ENCODE results near the gene DLGAP4.

Gene DLGAP4

GRCh38 chr20:36308353-36308752 lies 2.2 kb downstream of the DLGAP4 start:
- DNase-seq, result no peak

- DNase-seq, result no peak
These were observed 2.8 kb downstream of the DLGAP4 start for GRCh38 chr20:36308986-36309385.

DNA sequence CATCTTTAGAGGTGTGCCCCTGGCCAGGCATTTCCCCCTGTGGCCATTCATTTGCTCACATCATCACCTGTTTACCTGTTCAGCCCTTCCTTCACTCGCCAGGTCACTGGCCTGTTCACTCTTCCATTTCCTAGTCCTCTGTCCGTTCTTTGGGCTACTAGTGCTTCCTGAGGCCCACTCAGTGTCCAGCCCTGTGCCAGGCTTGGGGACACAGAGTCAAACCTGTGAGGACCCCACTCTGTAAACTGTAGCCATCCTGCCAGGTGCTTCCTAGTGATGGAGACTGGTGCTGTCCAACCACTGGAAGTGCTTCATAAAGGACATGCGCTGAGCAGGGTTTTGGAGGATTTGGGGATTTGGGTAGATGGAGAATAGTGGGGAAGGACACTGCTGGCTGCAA lies 3.5 kb downstream of the DLGAP4 start:
- no peak for DNase-seq

- DNase-seq, result no peak
These were observed 4.3 kb downstream of the DLGAP4 start for GRCh38 chr20:36310215-36310981.

DNA sequence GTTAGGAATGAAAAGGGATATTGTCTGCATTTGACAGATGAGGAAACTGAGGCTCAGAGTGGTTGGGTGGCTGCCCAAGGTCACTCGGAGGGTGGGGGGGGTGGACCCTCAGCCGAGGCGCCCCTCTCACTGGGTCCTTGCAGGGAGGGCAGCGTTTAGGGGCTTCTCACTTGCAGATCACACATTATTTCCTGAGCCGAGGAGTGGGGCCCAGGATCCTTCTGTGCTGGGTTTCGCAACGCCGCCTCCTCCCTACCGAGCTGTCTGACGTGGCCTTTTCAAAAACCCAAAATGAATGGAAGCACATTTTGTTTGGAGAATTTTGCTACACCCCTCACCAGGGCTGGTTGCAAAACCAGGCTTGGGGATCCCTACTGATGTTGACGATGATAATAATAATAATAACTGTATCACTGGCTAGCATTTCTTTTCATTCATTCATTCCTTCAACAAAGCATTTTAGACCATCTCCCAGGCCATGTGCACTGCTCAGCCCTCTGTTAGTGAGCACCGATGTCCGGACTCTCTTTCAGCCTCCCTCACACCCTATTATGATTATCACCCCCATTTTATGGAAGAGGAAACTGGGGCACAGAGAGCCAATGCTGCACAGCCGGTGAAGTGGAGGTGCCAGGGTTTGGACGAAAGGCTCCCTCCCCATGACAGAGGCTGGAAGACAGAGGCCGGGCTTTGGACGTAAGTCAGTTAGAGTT lies 5.2 kb downstream of the DLGAP4 start:
- no peak for DNase-seq

DNA sequence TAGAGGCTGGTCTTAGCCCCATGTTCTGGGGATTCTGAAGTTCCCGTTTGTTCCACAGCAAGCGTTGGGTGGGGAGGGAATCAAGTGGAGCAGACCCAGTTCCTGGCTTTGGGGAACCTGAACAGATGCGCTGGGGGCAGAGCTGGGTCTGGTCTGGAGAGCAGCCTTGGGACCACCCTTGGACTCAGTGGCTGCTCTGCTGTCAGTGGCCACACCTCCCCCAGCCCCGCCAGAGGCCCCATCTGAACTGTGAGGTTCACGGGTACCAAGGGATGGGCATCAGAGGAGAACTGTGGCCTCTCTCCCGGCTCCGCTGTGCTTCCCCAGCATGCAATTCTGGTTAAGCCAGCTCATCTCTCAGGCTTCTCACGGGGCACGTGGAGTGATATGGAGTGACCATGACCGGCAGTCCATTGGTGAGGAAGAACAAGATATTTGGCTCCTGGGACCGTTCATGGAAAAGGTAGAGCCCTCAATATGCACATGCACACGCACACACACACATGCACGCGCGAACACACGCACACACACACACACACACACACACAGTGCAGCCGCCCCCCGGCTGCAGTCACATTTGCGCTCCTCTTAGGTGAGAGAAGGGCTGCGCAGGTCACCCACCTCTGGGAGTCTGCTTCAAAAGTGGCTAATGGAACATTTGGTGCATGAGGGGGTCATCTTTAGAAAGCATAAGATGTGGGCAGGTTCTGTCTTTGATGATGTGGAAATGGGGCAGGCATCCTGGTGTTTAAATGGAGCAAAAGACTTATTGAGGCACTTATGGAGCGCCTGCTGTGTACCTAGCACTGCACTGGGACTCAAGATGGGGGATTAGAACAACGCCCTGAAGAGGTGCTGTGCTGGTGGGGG lies 6.0 kb downstream of the DLGAP4 start:
- peak; percentile 17 for DNase-seq

DNA sequence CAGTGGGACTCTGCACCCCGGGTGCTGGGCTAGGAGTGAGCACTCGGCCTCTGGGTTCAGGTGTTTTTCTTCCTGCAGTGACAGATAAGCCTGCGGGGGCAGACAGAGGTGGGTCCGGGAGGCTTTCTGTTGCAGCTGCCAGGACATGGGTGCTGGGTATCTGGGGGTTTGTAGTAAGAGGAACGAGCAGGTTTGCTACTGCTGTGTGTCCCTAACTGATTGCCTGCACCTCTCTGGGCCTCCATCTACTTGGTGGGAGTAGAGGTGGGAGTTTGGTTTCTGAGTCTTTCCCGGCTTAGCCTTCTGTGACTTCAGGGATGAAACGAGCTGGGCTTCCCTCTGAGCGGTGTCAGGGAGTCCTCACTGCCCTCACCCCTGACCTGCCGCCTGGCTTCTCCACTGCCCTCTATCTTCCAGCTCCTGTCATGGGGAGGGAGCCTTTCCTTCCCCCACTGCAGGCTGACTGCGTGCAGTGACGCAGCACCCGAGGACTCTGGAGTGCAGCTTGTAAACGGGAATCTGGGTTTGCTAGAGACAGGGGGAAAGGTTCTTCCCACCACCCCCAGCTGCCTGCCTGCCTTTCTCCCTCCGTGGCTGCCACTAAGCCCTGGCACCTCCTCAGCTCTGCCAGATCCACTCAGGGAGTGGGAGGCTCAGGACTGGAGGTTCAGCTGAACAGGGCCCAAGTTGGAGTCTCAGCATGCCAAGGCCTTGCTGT lies 6.7 kb downstream of the DLGAP4 start:
- DNase-seq, result no peak

DNA sequence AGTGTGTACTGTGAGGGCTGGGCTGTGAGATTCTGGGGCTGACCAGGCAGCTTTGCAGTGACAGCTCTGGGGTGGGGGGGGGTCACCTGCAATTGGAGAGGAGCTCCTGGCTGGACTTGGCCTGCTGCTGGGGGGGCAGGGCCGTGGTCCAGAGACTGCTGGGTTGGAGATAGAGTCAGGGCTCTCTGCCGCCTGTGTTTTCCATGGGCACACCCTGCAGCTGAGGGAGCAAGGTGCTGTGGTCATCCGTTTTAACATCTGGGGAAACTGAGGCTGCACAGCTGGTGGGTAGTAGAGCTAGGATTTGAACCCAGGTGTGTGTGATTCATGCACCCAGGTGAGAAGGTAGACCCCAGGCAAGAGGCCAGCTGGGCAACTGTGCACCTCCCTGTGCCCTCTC lies 7.3 kb downstream of the DLGAP4 start:
- no peak for DNase-seq

- no peak for DNase-seq
These were observed 7.8 kb downstream of the DLGAP4 start for GRCh38 chr20:36313926-36314325.

GRCh38 chr20:36314734-36315544 lies 8.8 kb downstream of the DLGAP4 start:
- DNase-seq, result no peak

DNA sequence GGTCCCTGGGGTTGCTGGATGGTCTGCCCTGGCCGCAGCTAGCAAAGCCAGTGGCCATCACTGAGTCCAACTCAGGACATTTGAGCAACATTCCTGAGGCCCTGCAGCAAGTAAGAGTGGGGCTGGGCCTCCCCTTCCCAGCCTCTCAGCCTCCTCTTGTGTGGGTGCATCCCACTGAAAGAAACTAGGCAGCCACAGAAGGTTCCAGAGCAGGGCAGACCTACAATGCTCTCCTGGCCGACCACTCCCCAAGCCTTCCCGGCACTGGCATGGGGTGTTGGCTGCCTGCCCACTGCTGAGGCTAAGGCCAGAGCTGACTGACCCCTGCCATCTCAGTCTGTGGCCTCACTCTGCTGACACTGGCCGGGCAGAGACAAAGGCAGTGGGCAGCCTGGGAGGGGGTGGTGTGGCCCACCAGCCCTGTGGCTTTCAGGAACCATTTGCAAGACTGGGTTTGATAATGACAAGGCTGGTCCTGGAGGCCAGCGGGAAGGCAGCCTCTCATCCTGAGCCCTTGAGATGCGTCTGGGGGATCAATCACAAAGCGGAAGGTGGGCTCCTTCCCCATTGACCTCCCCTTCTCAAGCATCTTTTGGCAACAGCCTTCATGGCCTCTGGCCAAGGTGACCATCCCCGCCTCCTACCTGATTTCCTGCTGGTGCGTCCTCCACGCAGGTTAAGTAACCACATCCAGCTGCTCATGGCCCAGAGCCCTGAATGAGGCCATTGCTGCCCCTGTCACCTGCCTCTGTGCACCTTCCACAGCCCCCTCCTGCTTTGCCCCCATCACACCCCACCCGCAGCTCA lies 9.6 kb downstream of the DLGAP4 start:
- peak; percentile 18 for DNase-seq

- DNase-seq, result no peak
These were observed 11.5 kb downstream of the DLGAP4 start for GRCh38 chr20:36317675-36318074.

GRCh38 chr20:36318166-36318565 lies 12.0 kb downstream of the DLGAP4 start:
- DNase-seq, result no peak

DNA sequence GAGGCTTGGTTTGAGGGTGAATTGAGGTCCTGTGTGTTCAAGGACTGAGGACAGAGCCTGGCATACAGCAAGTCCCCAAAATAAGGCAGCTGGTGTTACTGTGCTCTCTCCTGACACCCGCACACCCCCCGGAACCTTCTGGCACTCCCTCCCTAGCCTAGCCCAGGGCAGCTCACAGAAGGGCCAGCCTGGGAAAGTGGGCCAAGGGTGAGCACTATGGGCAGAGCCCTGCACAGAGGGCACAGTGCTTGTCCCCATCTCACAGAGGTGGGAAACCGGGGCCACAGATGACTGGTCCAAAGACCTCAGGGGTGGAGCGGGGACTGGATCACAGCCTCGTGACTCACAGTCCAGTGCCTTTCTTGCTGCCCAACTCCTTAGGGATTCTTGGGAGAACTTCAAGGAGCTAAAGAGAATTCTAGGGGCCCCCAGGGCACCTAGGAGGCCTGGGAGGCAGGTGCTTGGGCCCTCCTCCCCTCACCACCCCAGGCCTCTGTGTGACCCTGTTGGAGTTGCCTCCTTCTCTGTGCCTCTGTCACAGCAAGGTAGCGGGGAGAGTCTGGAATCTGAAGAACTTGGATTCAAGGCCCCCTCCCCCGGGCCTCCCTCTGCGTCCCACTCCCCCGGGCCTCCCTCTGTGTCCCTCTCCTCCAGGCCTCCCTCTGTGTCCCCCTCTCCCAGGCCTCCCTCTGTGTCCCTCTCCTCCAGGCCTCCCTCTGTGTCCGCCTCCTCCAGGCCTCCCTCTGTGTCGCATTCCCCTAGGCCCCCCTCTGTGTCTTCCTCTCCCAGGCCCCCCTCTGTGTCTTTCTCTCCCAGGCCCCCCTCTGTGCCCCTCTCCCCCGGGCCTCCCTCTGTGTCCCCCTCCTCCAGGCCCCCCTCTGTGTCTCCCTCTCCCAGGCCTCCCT lies 13.5 kb downstream of the DLGAP4 start:
- no peak for DNase-seq

DNA sequence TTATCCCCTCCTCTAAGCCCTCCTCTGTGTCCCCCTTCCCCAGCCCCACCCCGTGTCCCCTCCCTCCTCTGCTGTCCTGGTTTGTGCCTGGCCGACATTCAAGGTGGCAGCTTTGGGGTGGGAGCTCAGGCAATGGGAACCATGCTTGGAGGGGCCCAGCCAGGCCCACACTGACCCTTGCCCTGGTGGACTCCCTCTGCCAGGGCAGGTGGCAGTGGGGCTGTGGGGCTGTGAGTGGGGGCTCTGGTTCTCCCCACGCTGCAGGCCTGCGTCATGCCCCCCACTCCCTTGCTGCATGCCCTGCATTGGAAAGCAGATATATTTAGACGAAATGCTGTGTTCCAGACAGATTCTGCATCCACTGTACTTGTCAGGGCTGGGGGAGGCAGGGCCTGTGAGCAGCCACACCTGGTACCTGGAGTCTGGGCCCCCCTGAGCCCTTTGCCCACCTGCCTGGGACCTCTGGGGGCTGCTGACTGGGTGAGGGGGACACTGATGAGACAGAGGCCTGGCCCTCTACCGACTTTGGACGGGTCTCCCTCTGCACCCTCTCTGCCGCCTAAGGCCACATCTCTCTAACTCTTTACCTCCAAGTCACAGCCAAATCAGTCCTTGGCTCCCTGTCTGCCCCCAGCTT lies 14.2 kb downstream of the DLGAP4 start:
- no peak for DNase-seq

GRCh38 chr20:36320898-36321695 lies 15.0 kb downstream of the DLGAP4 start:
- no peak for DNase-seq

- DNase-seq, result no peak
These were observed 16.0 kb downstream of the DLGAP4 start for GRCh38 chr20:36322131-36322530.

DNA sequence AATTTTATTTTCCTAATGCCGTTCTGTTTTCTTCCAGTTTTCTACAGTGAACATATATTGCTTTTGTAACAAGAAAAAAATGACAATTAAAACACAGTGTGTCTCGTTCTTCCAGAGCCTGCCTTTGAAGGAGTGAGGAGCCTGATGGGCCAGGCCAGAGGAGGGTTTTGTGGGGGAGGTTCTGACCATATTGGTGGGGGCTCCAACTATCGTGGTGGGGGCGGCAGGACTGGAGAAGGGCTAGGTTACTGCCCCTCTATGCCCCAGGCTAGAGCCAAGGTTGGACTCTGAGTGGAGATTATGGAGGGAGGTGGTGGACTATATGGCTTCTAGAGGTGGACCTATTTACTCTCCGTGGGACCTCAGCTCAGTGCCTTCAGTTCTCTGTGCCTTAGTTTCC lies 24.0 kb downstream of the DLGAP4 start:
- no peak for DNase-seq

GRCh38 chr20:36331209-36331608 lies 25.1 kb downstream of the DLGAP4 start:
- peak; percentile 47 for DNase-seq
